Esophagus (tissue), 2 donors: ENCODE results near the gene LGR5. TPM values are rescaled to one million over a fixed set of nuclear protein-coding genes. Genes with fewer than 3 reads are reported as not detected.

Experiments
- H3K27ac ChIP-seq, 2 donors: one replicate each; pipeline ENCODE4 v1.5.1; 2013; ENCODE audit warnings: low read depth in 2 of 2, mild to moderate bottlenecking in 2 of 2, inconsistent platforms in 1 of 2, low read length in 1 of 2, moderate library complexity in 1 of 2
- H3K27me3 ChIP-seq, 2 donors: one replicate each; pipeline ENCODE4 v1.6.1; 2013; ENCODE audit warnings: low read length in 2 of 2, control low read depth in 1 of 2, mild to moderate bottlenecking in 1 of 2; ENCODE audit not compliant: insufficient read depth in 2 of 2, control insufficient read depth in 1 of 2
- H3K36me3 ChIP-seq, 2 donors: one replicate each; pipeline ENCODE4 v1.6.1; 2013; ENCODE audit warnings: low read length in 1 of 2; ENCODE audit not compliant: control insufficient read depth in 2 of 2, insufficient read depth in 2 of 2
- H3K4me1 ChIP-seq, 2 donors: one replicate each; pipeline ENCODE4 v1.6.1; 2013; ENCODE audit warnings: low read length in 1 of 2; ENCODE audit not compliant: control insufficient read depth in 2 of 2, insufficient read depth in 2 of 2
- H3K4me3 ChIP-seq, 2 donors: one replicate each; pipeline ENCODE4 v1.5.1; 2013; ENCODE audit warnings: low read length in 2 of 2, mild to moderate bottlenecking in 2 of 2, low read depth in 1 of 2, moderate library complexity in 1 of 2
- H3K9me3 ChIP-seq, 2 donors: one replicate each; pipeline ENCODE4 v1.6.1; 2013; ENCODE audit warnings: mild to moderate bottlenecking in 2 of 2, low read depth in 1 of 2, low read length in 1 of 2, moderate library complexity in 1 of 2; ENCODE audit not compliant: control insufficient read depth in 2 of 2, insufficient read depth in 1 of 2
- WGBS, 2 donors: extraction: QIAGEN DNeasy Blood & Tissue Kit; methylation state at CpG; one replicate each; pipeline ENCODE4 v1.1.7; 2013; 5-methylcytosine and 5-hydroxymethylcytosine counted together
- polyA plus RNA-seq, 2 donors: library from polyadenylated mRNA; stranded (reverse); fragments of 200-250 nt; gene quantifications; one replicate each; pipeline ENCODE4 v1.2.3, GENCODE V29; 2013
- donor health status: healthy with polysubstance abuse.
- donor health status: Bipolar disorder and iron deficiency.

The LGR5 gene
- polyA plus RNA-seq, 2 donors, result 0.01 TPM; not detected in 1

DNA sequence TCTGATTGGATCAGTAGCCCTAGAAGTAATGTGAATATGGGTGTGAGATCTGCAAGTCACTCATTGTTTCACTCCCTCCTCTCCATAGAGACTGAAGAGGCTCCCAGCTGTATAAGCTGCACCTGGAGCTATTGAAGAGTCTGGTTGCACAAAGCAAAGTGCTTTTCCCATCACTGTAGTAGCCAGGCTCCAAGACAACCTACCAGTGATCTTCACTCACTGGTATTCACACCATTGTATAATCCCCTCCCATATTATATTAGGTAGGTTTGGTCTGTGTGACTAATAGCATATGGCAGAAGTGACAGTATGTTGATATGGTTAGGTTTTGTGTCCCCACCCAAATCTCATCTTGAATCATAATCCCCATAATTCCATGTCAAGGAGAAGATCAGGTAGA lies 159.6 kb downstream of the LGR5 start:
- Histone ChIP-seq H3K27me3 (no peaks in the 10 kb centered on the region), H3K36me3 (no peaks in the 10 kb centered on the region), H3K4me1 (no peaks in the 10 kb centered on the region), H3K4me3 (no peak overlapping the region), H3K27ac (no peak overlapping the region), H3K9me3 (no peaks in the 10 kb centered on the region)

GRCh38 chr12:71601546-71601945 lies 161.9 kb downstream of the LGR5 start:
- Histone ChIP-seq H3K4me3 (no peak overlapping the region), H3K27ac (no peak overlapping the region), H3K4me1 (no peaks in the 10 kb centered on the region), H3K9me3 (no peaks in the 10 kb centered on the region), H3K27me3 (no peaks in the 10 kb centered on the region), H3K36me3 (no peaks in the 10 kb centered on the region)

- WGBS, 2 donors, result 76 to 83% methylated on average over 10 of the region's 10 CpGs
- no peak overlapping the region for H3K4me3 ChIP-seq
Measured at GRCh38 chr12:71602761-71603577, 163.4 kb downstream of the LGR5 start.

DNA sequence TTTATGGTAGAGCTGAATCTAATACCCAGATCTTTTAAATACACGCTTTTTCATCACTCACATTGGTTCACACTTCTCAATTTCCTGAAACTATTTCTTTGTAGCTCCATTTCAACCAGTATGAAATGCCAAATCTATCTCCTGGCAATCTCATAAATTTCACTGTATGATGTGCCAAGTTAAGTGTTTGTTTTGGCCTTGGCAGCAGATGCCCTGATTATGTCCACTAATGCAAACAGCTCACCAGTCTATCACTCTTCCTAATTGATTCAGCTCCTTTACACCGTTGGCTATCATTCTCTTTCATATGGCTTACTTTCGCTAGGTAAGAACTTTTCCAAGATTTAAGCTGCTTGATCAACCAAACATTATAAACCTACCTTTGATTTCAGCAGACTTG lies 165.4 kb downstream of the LGR5 start:
- no peaks in the 10 kb centered on the region for H3K4me1 ChIP-seq
- no peaks in the 10 kb centered on the region for H3K36me3 ChIP-seq
- H3K27ac ChIP-seq, result no peak overlapping the region
- no peaks in the 10 kb centered on the region for H3K9me3 ChIP-seq
- WGBS, 2 donors, result 56 to 62% methylated on average over 3 of the region's 3 CpGs
- no peaks in the 10 kb centered on the region for H3K27me3 ChIP-seq
- no peak overlapping the region for H3K4me3 ChIP-seq

More at GRCh38 chr12:71602761-71603577, 163.4 kb downstream of the LGR5 start:
- Histone ChIP-seq H3K27ac (no peak overlapping the region), H3K36me3 (no peaks in the 10 kb centered on the region), H3K27me3 (no peaks in the 10 kb centered on the region), H3K9me3 (no peaks in the 10 kb centered on the region), H3K4me1 (no peaks in the 10 kb centered on the region)

DNA sequence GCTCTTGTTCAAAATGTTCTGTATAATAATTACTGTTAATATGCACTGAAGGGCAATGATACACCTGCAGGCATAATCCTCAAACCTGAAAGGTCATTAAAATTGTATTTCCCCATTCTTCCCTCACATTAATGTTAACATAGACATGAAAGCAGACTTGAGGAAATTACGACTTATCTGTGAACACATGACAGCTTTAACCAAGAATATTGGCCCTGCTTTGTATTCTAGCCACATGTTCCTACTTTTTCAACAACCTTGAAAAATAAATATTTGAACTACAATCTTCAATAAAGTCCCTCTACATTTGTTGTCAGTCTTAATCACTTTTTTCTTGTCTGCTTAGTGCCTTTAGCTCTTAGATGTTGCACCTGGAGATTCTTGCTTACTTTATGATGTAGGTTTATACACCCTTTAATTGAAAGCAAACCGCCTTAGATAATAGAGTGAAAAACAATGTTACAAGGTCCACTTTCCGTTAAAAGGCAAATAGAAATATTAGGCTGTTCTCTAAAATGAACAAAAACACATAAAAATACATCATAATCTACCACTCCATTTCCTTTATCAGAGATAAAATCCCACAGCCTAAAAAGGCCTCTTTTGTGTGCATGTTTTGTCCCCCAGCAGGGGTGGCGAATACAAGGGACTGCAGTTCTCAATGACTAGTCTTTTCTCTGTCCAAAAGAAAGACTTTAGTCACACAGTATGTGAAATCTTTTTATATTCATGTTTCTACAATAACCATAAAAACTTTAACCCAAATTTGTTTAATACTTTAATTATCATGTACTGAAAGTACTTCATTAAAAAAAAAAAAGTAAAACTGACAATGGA lies 168.1 kb downstream of the LGR5 start:
- Histone ChIP-seq H3K36me3 (peaks cover 0 to 2% of the 10 kb centered on the region in 2 donors), H3K27ac (no peak overlapping the region), H3K9me3 (no peaks in the 10 kb centered on the region), H3K4me3 (no peak overlapping the region), H3K27me3 (no peaks in the 10 kb centered on the region), H3K4me1 (no peaks in the 10 kb centered on the region)
- WGBS, 2 donors, result 75 to 84% methylated on average over 4 of the region's 4 CpGs

DNA sequence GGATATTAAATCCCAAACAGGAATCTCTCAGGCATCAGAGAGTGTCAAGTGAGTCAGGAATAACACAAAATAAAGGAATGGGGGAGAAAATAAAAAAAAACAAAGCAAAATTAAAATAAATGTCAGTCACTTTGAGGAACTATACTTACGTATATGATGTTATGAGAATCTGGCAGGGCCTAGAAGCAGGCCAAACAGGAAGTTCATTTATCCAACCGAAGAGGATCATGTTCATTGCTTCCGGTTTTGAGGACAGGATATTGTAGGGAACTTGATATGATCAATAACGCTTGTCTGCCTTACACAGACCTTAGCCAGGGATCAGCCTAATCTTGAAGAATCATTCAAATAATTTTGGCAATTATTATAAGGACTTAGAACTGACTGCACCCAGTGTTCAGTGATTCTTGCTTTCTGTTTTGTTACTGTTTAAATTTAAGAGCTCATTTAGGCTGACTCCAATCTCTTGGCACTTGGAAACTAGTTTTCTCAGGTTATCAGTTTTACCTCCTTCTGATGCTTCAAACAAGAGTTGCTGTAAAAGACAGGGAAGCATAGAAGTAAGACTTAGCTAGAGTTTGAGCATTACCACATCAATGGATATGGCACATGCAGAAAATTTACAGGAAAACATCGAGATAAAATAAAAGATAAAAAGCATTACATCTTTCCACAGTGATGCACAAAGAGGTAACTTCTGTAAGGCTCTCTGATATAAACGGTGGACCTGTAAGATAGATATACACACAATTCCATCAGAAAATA lies 170.6 kb downstream of the LGR5 start:
- Histone ChIP-seq H3K4me3 (no peak overlapping the region), H3K27ac (no peak overlapping the region), H3K36me3 (peaks cover 0 to 3% of the 10 kb centered on the region in 2 donors), H3K9me3 (no peaks in the 10 kb centered on the region), H3K27me3 (no peaks in the 10 kb centered on the region), H3K4me1 (no peaks in the 10 kb centered on the region)
- WGBS, 2 donors, result 77 to 84% methylated on average over 6 of the region's 6 CpGs

DNA sequence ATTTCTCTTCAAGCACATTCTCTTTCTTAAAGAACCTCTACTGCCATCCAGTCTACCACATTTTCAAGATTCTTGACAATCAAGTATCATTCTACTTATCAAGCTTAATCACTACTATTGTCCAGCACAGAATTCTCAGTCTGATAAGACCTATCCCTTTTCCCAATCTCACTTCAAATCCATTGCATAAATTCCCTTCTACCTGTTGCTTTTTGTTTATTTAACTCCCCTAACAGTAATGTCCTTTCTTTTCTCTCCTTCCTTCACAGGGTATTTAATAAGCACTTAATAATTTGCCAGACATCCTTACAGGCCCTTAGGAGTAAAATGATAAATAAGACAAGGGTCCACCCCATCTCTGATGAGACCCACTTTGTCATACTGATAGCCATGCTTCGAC lies 182.3 kb downstream of the LGR5 start:
- WGBS, 2 donors, result 97% methylated on average over 1 of the region's 1 CpG
- Histone ChIP-seq H3K27me3 (no peaks in the 10 kb centered on the region), H3K4me3 (no peak overlapping the region), H3K4me1 (no peaks in the 10 kb centered on the region), H3K36me3 (peaks cover 7% of the 10 kb centered on the region in 2 donors), H3K9me3 (no peaks in the 10 kb centered on the region), H3K27ac (no peak overlapping the region)

DNA sequence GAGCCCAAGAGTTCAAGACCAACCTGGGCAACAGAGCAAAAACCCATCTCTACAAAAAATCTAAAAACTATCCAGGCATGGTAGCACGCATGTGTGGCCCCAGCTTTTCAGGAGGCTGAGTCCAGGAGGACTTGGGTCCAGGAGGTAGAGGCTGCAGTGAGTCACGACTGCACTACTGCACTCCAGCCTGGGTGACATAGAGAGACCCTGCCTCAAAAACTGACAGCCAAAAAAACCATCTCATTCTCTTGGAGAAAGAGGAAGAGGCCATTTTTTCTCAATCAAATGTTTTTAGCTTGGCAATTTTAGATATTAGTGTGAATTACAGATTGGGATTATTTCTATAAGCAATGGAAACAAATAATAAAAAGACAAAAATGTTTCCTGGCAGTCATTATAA lies 185.9 kb downstream of the LGR5 start:
- H3K27ac ChIP-seq, result no peak overlapping the region
- WGBS, 2 donors, result 91 to 94% methylated on average over 2 of the region's 2 CpGs
- no peaks in the 10 kb centered on the region for H3K4me1 ChIP-seq
- peaks cover 7 to 9% of the 10 kb centered on the region in 2 donors for H3K36me3 ChIP-seq
- no peak overlapping the region for H3K4me3 ChIP-seq
- no peaks in the 10 kb centered on the region for H3K27me3 ChIP-seq
- no peaks in the 10 kb centered on the region for H3K9me3 ChIP-seq

DNA sequence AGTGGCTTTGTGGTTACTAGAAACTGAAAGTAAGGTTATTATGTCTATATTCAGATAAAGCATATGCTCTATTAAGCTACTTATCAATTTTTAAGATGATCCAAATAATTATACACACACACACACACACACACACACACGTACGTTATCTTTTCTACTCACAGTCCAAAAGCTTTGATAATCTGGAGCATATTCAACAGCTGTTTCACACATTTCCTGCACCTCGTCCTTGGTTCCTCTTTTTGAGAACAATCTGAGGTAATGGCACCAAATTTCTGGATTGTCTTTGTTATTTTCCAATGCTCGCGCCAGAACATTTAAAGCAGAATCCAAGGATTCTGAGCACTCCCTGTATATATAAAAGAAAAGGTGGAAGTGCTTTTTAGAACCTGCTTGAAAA lies 186.5 kb downstream of the LGR5 start:
- H3K27ac ChIP-seq, result no peak overlapping the region
- no peak overlapping the region for H3K4me3 ChIP-seq
- H3K27me3 ChIP-seq, result no peaks in the 10 kb centered on the region
- H3K9me3 ChIP-seq, result no peaks in the 10 kb centered on the region
- WGBS, 2 donors, result 52 to 70% methylated on average over 5 of the region's 5 CpGs
- peaks cover 7 to 9% of the 10 kb centered on the region in 2 donors for H3K36me3 ChIP-seq
- H3K4me1 ChIP-seq, result no peaks in the 10 kb centered on the region
